Thymus (tissue), 11 donors: ENCODE data around the gene GLIPR1. TPM values are rescaled to one million over a fixed set of nuclear protein-coding genes. Genes with fewer than 3 reads are reported as not detected.

Experiments
- DNase-seq, 9 donors: peaks; one replicate each; pipeline ENCODE4 v3.0.0-alpha.2; 2013; ENCODE audit warnings: low spot score in 9 of 9, low read depth in 6 of 9, missing footprints in 1 of 9
- H3K27ac ChIP-seq, 2 donors: one replicate each; pipeline ENCODE4 v1.5.1; 2013; ENCODE audit warnings: control low read depth in 1 of 2, low read depth in 1 of 2, low read length in 1 of 2, mild to moderate bottlenecking in 1 of 2, moderate library complexity in 1 of 2
- H3K27me3 ChIP-seq, 2 donors: one replicate each; pipeline ENCODE4 v1.5.1; 2013; ENCODE audit warnings: low read length in 1 of 2; ENCODE audit not compliant: control insufficient read depth in 2 of 2, insufficient read depth in 1 of 2
- H3K36me3 ChIP-seq, 2 donors: one replicate each; pipeline ENCODE4 v1.5.1; 2013; ENCODE audit warnings: low read length in 1 of 2, mild to moderate bottlenecking in 1 of 2, moderate library complexity in 1 of 2; ENCODE audit not compliant: control insufficient read depth in 2 of 2, insufficient read depth in 2 of 2
- H3K4me1 ChIP-seq, 2 donors: one replicate each; pipeline ENCODE4 v1.5.1; 2013; ENCODE audit warnings: low read length in 2 of 2; ENCODE audit not compliant: control insufficient read depth in 2 of 2, insufficient read depth in 2 of 2
- H3K4me3 ChIP-seq, 2 donors: one replicate each; pipeline ENCODE4 v1.5.1; 2013; ENCODE audit warnings: low read length in 2 of 2, control low read depth in 1 of 2, mild to moderate bottlenecking in 1 of 2
- H3K9me3 ChIP-seq, 2 donors: one replicate each; pipeline ENCODE4 v1.5.1; 2013; ENCODE audit warnings: low read length in 1 of 2, mild to moderate bottlenecking in 1 of 2; ENCODE audit not compliant: control insufficient read depth in 2 of 2, insufficient read depth in 1 of 2
- WGBS: extraction: QIAGEN DNeasy Blood & Tissue Kit; methylation state at CpG from one replicate; pipeline ENCODE4 v1.1.7; 2013; 5-methylcytosine and 5-hydroxymethylcytosine counted together
- polyA plus RNA-seq: library from polyadenylated mRNA; stranded (reverse); fragments of 200-250 nt; gene quantifications from one replicate; pipeline ENCODE4 v1.2.3, GENCODE V29; 2013
- total RNA-seq: library from RNA; stranded (reverse); fragments of 120-200 nt; gene quantifications from one replicate; pipeline ENCODE4 v1.2.4, GENCODE V29; 2013
- donor health status: healthy.

The GLIPR1 gene
- total and polyA plus RNA-seq, 2 donors: 12.2 to 28.3 TPM

GRCh38 chr12:75459755-75460154 is 20.8 kb upstream of the GLIPR1 start:
- Histone ChIP-seq H3K36me3 (no peaks in the 10 kb centered on the region), H3K4me3 (no peak overlapping the region), H3K9me3 (peaks cover 0 to 5% of the 10 kb centered on the region in 2 donors), H3K27ac (no peak overlapping the region), H3K27me3 (no peaks in the 10 kb centered on the region), H3K4me1 (no peaks in the 10 kb centered on the region)
- WGBS: 78% methylated on average over 3 of the region's 3 CpGs
- no peak for DNase-seq

- Histone ChIP-seq H3K36me3 (no peaks in the 10 kb centered on the region), H3K9me3 (peaks cover 0 to 5% of the 10 kb centered on the region in 2 donors), H3K27ac (no peak overlapping the region), H3K4me3 (no peak overlapping the region), H3K27me3 (no peaks in the 10 kb centered on the region), H3K4me1 (no peaks in the 10 kb centered on the region)
- no peak for DNase-seq
Measured at GRCh38 chr12:75460204-75460603, 20.4 kb upstream of the GLIPR1 start.

DNA sequence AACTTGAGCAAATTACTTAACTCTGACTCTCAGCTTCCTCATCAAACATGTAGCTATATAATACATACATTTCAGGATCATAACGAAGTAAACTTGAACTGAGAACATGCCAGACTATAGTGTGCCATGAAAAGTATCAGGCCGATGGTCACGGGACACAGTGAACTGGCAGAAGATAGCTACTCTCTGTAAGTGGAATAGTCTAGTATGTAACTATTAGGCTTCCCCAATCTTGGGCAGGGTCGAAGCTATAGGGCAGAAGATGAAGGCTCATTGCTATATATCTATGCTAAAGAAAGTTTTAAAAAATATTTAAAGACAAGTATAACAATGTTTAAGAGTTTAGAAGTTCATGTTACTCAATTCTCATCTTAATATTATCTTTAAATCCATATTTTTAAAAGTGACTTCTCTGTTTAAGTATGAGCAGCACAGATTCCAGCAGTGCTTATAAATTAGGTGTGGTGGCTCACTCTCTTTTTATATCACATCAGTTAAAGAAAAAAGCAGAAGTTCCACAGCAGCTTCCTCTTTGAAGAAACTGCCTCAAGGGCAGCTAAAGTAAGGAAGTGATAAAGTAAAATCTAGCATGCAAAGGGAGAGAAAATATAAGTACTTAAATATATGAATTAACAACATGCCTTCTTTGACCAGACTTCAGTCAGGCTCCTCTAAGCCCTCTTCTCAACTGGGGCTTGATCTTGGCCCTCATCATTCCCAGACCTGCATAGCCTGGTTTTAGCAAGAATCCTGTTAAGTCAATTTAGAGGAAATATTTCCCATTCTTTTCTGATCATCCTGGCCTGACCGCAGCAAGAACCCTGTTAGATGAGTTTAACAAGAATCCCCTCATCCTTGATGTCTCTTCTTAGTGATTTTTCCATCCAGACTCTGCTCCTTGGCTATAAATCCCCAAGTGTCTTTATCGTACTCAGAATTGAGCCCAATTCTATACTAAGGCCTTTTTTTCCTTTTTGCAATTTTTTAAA is 8.4 kb upstream of the GLIPR1 start:
- Histone ChIP-seq H3K4me3 (no peak overlapping the region), H3K27ac (no peak overlapping the region), H3K9me3 (peaks cover 0 to 1% of the 10 kb centered on the region in 2 donors), H3K27me3 (no peaks in the 10 kb centered on the region), H3K36me3 (no peaks in the 10 kb centered on the region), H3K4me1 (no peaks in the 10 kb centered on the region)
- 65% methylated on average over 6 of the region's 6 CpGs for WGBS
- peak in 1 of 9 donors; percentile 25 for DNase-seq

DNA sequence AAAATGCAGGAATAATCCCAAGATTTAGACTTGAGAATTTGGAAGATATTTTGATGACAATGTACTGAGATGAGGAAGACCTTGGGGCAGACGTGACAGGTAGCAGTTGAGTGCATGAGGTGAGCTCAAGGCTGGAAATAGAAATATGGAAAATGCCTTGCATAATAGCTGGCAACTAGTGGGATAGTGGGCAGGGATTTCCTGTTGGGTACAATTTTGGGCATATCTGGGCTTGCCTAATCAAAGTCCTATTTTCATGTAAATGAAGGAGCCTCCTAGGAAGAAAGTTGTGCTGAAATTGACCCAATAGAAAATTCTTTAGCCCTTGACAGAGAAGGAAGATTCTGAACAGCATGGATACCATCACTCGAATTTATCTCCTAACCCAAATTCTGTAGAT is 6.4 kb upstream of the GLIPR1 start:
- 96% methylated on average over 2 of the region's 2 CpGs for WGBS
- no peaks in the 10 kb centered on the region for H3K36me3 ChIP-seq
- no peaks in the 10 kb centered on the region for H3K27me3 ChIP-seq
- H3K4me3 ChIP-seq: no peak overlapping the region
- H3K9me3 ChIP-seq: no peaks in the 10 kb centered on the region
- H3K27ac ChIP-seq: peak overlapping the region in 1 of 2 donors; percentile 31
- no peak for DNase-seq
- H3K4me1 ChIP-seq: peaks cover 5 to 10% of the 10 kb centered on the region in 2 donors

DNA sequence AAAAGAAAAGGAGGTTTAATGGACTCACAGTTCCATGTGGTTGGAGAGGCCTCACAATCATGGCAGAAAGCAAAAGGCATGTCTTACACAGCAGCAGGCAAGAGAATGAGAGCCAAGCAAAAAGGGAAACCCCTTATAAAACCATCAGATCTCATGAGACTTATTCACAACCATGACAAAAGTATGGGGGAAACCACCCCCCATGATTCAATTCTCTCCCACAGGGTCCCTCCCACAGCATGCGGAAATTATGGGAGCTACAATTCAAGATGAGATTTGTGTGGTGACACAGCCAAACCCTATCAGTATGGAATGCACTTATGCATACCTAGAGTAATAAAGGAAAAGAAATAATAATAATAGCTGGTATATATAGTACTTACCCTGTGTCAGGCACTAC is 4.5 kb upstream of the GLIPR1 start:
- H3K4me1 ChIP-seq: peaks cover 5 to 17% of the 10 kb centered on the region in 2 donors

DNA sequence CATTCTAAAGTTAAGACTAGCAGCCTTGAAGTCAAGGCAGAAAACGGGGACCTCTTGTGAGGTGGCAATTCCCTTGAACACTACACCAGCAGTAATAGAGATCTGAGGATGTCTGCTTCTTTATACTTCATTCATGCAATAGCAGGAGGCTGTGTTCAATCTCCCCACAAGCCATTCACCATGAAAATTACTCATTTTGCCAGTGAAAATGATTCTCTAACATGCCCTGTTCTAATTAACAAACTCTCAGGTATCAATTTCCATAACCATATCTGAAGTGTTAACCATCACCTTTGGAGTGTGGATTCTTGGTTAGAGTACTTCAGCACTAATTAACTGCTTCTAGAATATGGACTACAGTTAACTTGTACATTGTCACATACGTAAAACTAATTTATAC is 3.4 kb upstream of the GLIPR1 start:
- WGBS: 91% methylated on average over 2 of the region's 2 CpGs
- Histone ChIP-seq H3K9me3 (no peaks in the 10 kb centered on the region), H3K4me1 (peaks cover 10 to 20% of the 10 kb centered on the region in 2 donors), H3K27ac (no peak overlapping the region), H3K36me3 (no peaks in the 10 kb centered on the region), H3K27me3 (no peaks in the 10 kb centered on the region), H3K4me3 (no peak overlapping the region)
- no peak for DNase-seq

More for the DNA sequence above, 4.5 kb upstream of the GLIPR1 start:
- Histone ChIP-seq H3K27me3 (no peaks in the 10 kb centered on the region), H3K4me3 (no peak overlapping the region), H3K9me3 (no peaks in the 10 kb centered on the region), H3K36me3 (no peaks in the 10 kb centered on the region), H3K27ac (no peak overlapping the region)
- no peak for DNase-seq
- 100% methylated on average over 1 of the region's 1 CpG for WGBS

DNA sequence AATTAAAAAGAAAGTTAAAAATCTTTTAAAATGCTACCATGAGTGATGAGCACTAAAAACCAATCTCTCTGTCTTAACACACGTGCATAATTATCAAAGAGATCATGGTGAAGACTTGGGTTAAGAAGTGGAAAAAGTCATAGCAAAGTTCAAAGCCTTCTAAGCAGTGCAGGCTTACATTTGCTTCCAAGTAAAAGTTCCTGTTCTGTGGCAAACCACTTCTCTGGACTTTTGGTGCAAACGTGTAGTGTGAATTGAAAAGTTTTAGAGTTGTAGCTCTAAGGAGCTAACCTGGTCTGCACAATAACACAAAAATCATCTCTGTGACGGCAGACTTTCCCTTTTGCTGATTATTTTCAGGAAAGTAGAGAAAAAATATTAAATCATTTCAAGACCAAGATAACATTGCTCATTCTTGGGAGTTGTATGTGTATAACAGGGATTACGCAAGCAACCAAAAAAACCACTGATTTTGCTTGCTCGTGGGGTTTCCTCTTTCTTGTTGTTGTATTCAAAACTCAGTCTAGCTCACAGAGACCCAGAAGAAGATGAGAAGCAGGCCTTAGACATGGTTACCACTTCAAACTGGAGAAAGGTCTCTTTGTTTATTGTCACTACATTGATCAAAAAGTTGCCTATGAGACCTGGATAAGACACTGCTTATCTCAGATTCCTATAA is 2.3 kb upstream of the GLIPR1 start:
- peak in 6 of 9 donors; percentile 37 to 81 (median 48) for DNase-seq
- WGBS: 9% methylated on average over 5 of the region's 5 CpGs
- H3K36me3 ChIP-seq: no peaks in the 10 kb centered on the region
- no peak overlapping the region for H3K4me3 ChIP-seq
- no peaks in the 10 kb centered on the region for H3K27me3 ChIP-seq
- peaks cover 14 to 23% of the 10 kb centered on the region in 2 donors for H3K4me1 ChIP-seq
- no peaks in the 10 kb centered on the region for H3K9me3 ChIP-seq
- peak overlapping the region; percentile 50 to 74 for H3K27ac ChIP-seq

DNA sequence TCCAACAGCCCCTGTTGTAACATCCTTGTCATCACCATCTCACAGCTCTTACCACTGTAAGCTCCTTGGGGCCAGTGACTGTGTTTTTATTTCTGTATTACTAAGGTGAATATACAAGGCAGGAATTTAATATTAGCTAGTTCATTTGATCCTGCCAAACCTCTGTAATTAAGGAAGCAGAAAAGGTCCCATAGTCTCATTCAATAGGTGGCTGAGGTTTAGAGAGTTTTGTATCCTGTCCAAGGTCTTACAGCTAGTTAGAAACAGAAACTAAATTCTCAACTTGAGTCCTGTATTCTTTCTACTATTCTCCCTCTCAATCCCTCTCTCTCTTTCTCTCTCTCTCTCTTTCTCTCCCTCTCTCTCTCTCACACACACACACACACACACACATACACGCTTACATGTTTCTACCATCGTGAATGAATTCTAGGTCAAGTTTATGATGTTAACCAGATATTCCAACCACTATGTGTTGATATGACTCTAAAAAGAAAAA is 543 bp upstream of the GLIPR1 start:
- WGBS: 10% methylated on average over 2 of the region's 2 CpGs
- H3K4me1 ChIP-seq: peaks cover 14 to 23% of the 10 kb centered on the region in 2 donors
- DNase-seq: peak in 1 of 9 donors; percentile 45
- peak overlapping the region in 1 of 2 donors; percentile 94 for H3K27ac ChIP-seq
- H3K4me3 ChIP-seq: peak overlapping the region; percentile 51 to 55
- no peaks in the 10 kb centered on the region for H3K9me3 ChIP-seq
- H3K36me3 ChIP-seq: peaks cover 0 to 5% of the 10 kb centered on the region in 2 donors
- no peaks in the 10 kb centered on the region for H3K27me3 ChIP-seq
